Measurements from ENCODE around the gene POU2AF2.
A peak's percentile ranks its signal among the peaks of the same experiment; 100 is the strongest.

The POU2AF2 gene

GRCh38 chr11:111272420-111272819, 26.9 kb downstream of the POU2AF2 start:
- TF ChIP-seq EZH2 (IDR thresholded peaks at IDR 0.05; ENCODE audit: borderline replicate concordance, low read length) = no peak
- TF ChIP-seq, protein P1, sequence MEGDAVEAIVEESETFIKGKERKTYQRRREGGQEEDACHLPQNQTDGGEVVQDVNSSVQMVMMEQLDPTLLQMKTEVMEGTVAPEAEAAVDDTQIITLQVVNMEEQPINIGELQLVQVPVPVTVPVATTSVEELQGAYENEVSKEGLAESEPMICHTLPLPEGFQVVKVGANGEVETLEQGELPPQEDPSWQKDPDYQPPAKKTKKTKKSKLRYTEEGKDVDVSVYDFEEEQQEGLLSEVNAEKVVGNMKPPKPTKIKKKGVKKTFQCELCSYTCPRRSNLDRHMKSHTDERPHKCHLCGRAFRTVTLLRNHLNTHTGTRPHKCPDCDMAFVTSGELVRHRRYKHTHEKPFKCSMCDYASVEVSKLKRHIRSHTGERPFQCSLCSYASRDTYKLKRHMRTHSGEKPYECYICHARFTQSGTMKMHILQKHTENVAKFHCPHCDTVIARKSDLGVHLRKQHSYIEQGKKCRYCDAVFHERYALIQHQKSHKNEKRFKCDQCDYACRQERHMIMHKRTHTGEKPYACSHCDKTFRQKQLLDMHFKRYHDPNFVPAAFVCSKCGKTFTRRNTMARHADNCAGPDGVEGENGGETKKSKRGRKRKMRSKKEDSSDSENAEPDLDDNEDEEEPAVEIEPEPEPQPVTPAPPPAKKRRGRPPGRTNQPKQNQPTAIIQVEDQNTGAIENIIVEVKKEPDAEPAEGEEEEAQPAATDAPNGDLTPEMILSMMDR (IDR thresholded peaks at IDR 0.05; ENCODE audit: low read length) = no peak
- Histone ChIP-seq H3K9ac (ENCODE audit: low read length) (no peak overlapping the region), H4K20me1 (ENCODE audit: insufficient read depth, low read length) (no peaks in the 10 kb centered on the region), H3K9me2 (ENCODE audit: low read depth, low read length) (no peaks in the 10 kb centered on the region), H3K36me3 (ENCODE audit: insufficient read depth, low read length) (no peaks in the 10 kb centered on the region), H3K4me3 (ENCODE audit: low read depth, low read length, poor library complexity, severe bottlenecking) (no peak overlapping the region), H3K79me2 (ENCODE audit: insufficient read depth, low read length) (no peaks in the 10 kb centered on the region), H3K27ac (ENCODE audit: low read depth, low read length, poor library complexity, severe bottlenecking) (no peak overlapping the region), H3K4me2 (ENCODE audit: low read length) (no peak overlapping the region; the same call in 1 of the 2 replicates), H3K9me3 (ENCODE audit: low read length) (no peaks in the 10 kb centered on the region), H3F3A (ENCODE audit: insufficient read depth, low read length) (no peaks in the 10 kb centered on the region), H3K4me1 (ENCODE audit: insufficient read depth, low read length, severe bottlenecking) (peaks cover 15% of the 10 kb centered on the region), H2AFZ (ENCODE audit: low read length) (no peak overlapping the region), H3K27me3 (ENCODE audit: insufficient read depth, low read length) (peaks cover 3% of the 10 kb centered on the region; the same call in 1 of the 2 replicates)

GRCh38 chr11:111282562-111283075, 37.1 kb downstream of the POU2AF2 start:
- Histone ChIP-seq H3K9ac (ENCODE audit: low read length) (no peak overlapping the region), H3K4me2 (ENCODE audit: low read length) (no peak overlapping the region), H3K36me3 (ENCODE audit: insufficient read depth, low read length) (no peaks in the 10 kb centered on the region), H2AFZ (ENCODE audit: low read length) (no peak overlapping the region), H3K4me3 (ENCODE audit: low read depth, low read length, poor library complexity, severe bottlenecking) (no peak overlapping the region), H3K9me3 (ENCODE audit: low read length) (no peaks in the 10 kb centered on the region), H3K9me2 (ENCODE audit: low read depth, low read length) (no peaks in the 10 kb centered on the region), H3F3A (ENCODE audit: insufficient read depth, low read length) (no peaks in the 10 kb centered on the region), H3K27me3 (ENCODE audit: insufficient read depth, low read length) (no peaks in the 10 kb centered on the region), H3K4me1 (ENCODE audit: insufficient read depth, low read length, severe bottlenecking) (peaks cover 27% of the 10 kb centered on the region), H4K20me1 (ENCODE audit: insufficient read depth, low read length) (no peaks in the 10 kb centered on the region), H3K79me2 (ENCODE audit: insufficient read depth, low read length) (no peaks in the 10 kb centered on the region), H3K27ac (ENCODE audit: low read depth, low read length, poor library complexity, severe bottlenecking) (no peak overlapping the region)
- TF ChIP-seq EZH2 (IDR thresholded peaks at IDR 0.05; ENCODE audit: borderline replicate concordance, low read length) = no peak
- TF ChIP-seq, protein P1 (IDR thresholded peaks at IDR 0.05; ENCODE audit: low read length) = no peak

DNA sequence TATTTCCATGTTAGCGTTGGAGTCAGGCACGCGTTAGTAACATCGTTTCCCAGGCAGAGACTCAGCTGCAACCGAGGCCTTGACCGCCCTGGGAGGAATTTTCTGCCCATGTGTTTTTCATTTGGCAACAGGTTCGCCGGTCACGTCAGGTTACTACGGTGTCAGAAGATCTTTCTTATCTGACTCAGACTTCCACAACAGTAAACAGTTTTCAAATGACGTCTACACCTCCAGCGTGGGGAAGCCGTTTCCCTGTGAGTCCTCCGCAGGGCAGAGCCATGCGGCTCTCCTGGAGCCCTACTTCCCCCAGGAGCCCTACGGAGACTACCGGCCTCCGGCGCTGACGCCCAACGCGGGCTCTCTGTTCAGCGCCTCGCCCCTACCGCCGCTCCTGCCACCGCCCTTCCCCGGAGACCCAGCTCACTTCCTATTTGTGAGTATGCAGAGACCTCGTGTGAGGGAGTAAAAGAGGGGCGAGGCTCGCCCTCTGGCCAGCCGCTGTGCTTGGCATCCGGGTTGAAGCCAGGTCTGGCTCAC, 38.5 kb downstream of the POU2AF2 start:
- no peaks in the 10 kb centered on the region for H3K9me2 ChIP-seq (ENCODE audit: low read depth, low read length)
- peak overlapping the region; percentile 61 for H3K4me2 ChIP-seq (ENCODE audit: low read length)
- H3K4me1 ChIP-seq (ENCODE audit: insufficient read depth, low read length, severe bottlenecking) = peaks cover 27% of the 10 kb centered on the region
- no peaks in the 10 kb centered on the region for H3K79me2 ChIP-seq (ENCODE audit: insufficient read depth, low read length)
- no peaks in the 10 kb centered on the region for H3K36me3 ChIP-seq (ENCODE audit: insufficient read depth, low read length)
- H3F3A ChIP-seq (ENCODE audit: insufficient read depth, low read length) = no peaks in the 10 kb centered on the region
- H2AFZ ChIP-seq (ENCODE audit: low read length) = peak overlapping the region; percentile 32
- peak overlapping the region; percentile 31 for H3K27ac ChIP-seq (ENCODE audit: low read depth, low read length, poor library complexity, severe bottlenecking)
- no peaks in the 10 kb centered on the region for H4K20me1 ChIP-seq (ENCODE audit: insufficient read depth, low read length)
- H3K9me3 ChIP-seq (ENCODE audit: low read length) = no peaks in the 10 kb centered on the region
- H3K27me3 ChIP-seq (ENCODE audit: insufficient read depth, low read length) = no peaks in the 10 kb centered on the region
- TF ChIP-seq, protein P1 (IDR thresholded peaks at IDR 0.05; ENCODE audit: low read length) = no peak
- no peak for TF ChIP-seq EZH2 (IDR thresholded peaks at IDR 0.05; ENCODE audit: borderline replicate concordance, low read length)
- H3K9ac ChIP-seq (ENCODE audit: low read length) = peak overlapping the region; percentile 50; the same call in 1 of the 2 replicates
- peak overlapping the region; percentile 34 for H3K4me3 ChIP-seq (ENCODE audit: low read depth, low read length, poor library complexity, severe bottlenecking)

Measured in OCI-LY1 (cell line).